Caco-2 (cell line): ENCODE data around the gene CLEC16A. TPM values are rescaled to one million over a fixed set of nuclear protein-coding genes. Genes with fewer than 3 reads are reported as not detected.

ENCODE experiments used
- BruUV-seq: library from RNA; stranded (reverse); fragments of 400-500 nt; replicated peaks from 2 replicates; lab custom pipeline; 2021; lab: Mats Ljungman, UMichigan
- CTCF ChIA-PET: fragments of 300-600 bp; sonication (Branson Sonifier 250); formaldehyde crosslinking; loops from one replicate; lab custom pipeline; 2022; ENCODE audit warnings: antibody characterized with exemption; lab: Charles Lee
- POLR2A ChIA-PET: fragments of 300-600 bp; sonication (Branson Sonifier 250); formaldehyde crosslinking; loops from one replicate; lab custom pipeline; 2022; ENCODE audit warnings: antibody characterized with exemption; lab: Charles Lee
- DNase-seq, 2 experiments: peaks; one replicate each; pipeline versions ENCODE4 v3.0.0 to v3.0.0-alpha.2; 2020 to 2022
- H3K27me3 ChIP-seq: replicated peaks from 2 replicates; pipeline ENCODE4 v1.6.0; 2011; ENCODE audit warnings: low read length; ENCODE audit not compliant: control insufficient read depth, insufficient read depth
- H3K36me3 ChIP-seq: 2 replicates; pipeline ENCODE4 v1.5.1; 2011; ENCODE audit warnings: low read length; ENCODE audit not compliant: control insufficient read depth, insufficient read depth
- H3K4me1 ChIP-seq: fragments of 250-450 bp; sonication (Bioruptor Pico); 2 replicates; pipeline ENCODE4 v1.5.1; 2020; ENCODE audit warnings: mild to moderate bottlenecking
- H3K4me3 ChIP-seq: 2 replicates; pipeline ENCODE4 v1.5.1; 2011; ENCODE audit warnings: low read depth, mild to moderate bottlenecking, control low read depth, low read length
- H3K9me3 ChIP-seq: fragments of 250-450 bp; sonication (Bioruptor Pico); 2 replicates; pipeline ENCODE4 v1.5.1; 2020; ENCODE audit warnings: mild to moderate bottlenecking, moderate library complexity
- H3K27ac Mint-ChIP-seq: one replicate; pipeline ENCODE4 v1.8.0; 2022; ENCODE audit warnings: mixed read lengths; ENCODE audit not compliant: unreplicated experiment
- H3K27me3 Mint-ChIP-seq: one replicate; pipeline ENCODE4 v1.8.0; 2022; ENCODE audit warnings: mixed read lengths; ENCODE audit not compliant: insufficient read depth, unreplicated experiment
- H3K36me3 Mint-ChIP-seq: one replicate; pipeline ENCODE4 v1.8.0; 2022; ENCODE audit warnings: mild to moderate bottlenecking, mixed read lengths; ENCODE audit not compliant: insufficient read depth, unreplicated experiment
- H3K4me1 Mint-ChIP-seq: one replicate; pipeline ENCODE4 v1.8.0; 2022; ENCODE audit warnings: low read depth, mixed read lengths; ENCODE audit not compliant: unreplicated experiment
- H3K4me3 Mint-ChIP-seq: one replicate; pipeline ENCODE4 v1.8.0; 2022; ENCODE audit warnings: mild to moderate bottlenecking, moderate library complexity, mixed read lengths; ENCODE audit not compliant: unreplicated experiment
- H3K9me3 Mint-ChIP-seq: one replicate; pipeline ENCODE4 v1.8.0; 2022; ENCODE audit warnings: mixed read lengths; ENCODE audit not compliant: unreplicated experiment
- CTCF ChIP-seq, 2 experiments: fragments of 200-600 bp in 1 of 2; IDR thresholded peaks; 1 replicate in 1 of 2; 2 replicates in 1 of 2; pipeline versions ENCODE4 v1.5.1 to v1.8.0; 2011 to 2022; ENCODE audit warnings: antibody characterized with exemption in 1 of 2, control low read depth in 1 of 2, inconsistent platforms in 1 of 2, low read depth in 1 of 2, low read length in 1 of 2, mild to moderate bottlenecking in 1 of 2, moderate library complexity in 1 of 2; ENCODE audit not compliant: insufficient read depth in 1 of 2, severe bottlenecking in 1 of 2, unreplicated experiment in 1 of 2
- intact Hi-C: fragments of 100-400 bp; cut with micrococcal nuclease; formaldehyde crosslinking; loops from one replicate; pipeline ENCODE4 v1.10.0; 2022; ENCODE audit not compliant: unreplicated experiment
- total RNA-seq: library from RNA; stranded (reverse); gene quantifications from 2 replicates; pipeline ENCODE4 v1.2.3, GENCODE V29; 2022

CLEC16A gene
- total RNA-seq, 1 experiment from 2014 or later = 27.0 TPM

- intact Hi-C loops = no loop called here
Measured at GRCh38 chr16:11162586-11163268, 218.4 kb downstream of the CLEC16A start.

GRCh38 chr16:11163761-11164261, 219.4 kb downstream of the CLEC16A start:
- H3K27me3 Mint-ChIP-seq = no peaks in the 10 kb centered on the region
- intact Hi-C loops = no loop called here
- H3K27me3 ChIP-seq = no peaks in the 10 kb centered on the region
- no peak overlapping the region for H3K4me3 Mint-ChIP-seq
- H3K9me3 ChIP-seq = no peaks in the 10 kb centered on the region
- BruUV-seq = no TSS peak
- no peaks in the 10 kb centered on the region for H3K9me3 Mint-ChIP-seq
- H3K4me1 Mint-ChIP-seq = no peaks in the 10 kb centered on the region
- POLR2A ChIA-PET = no interaction called here
- no peaks in the 10 kb centered on the region for H3K4me1 ChIP-seq
- no peaks in the 10 kb centered on the region for H3K36me3 ChIP-seq
- CTCF ChIA-PET = no interaction called here
- no peak overlapping the region for H3K4me3 ChIP-seq
- peaks cover 2% of the 10 kb centered on the region for H3K36me3 Mint-ChIP-seq
- DNase-seq = no peak
- TF ChIP-seq CTCF (IDR thresholded peaks at IDR 0.05; ENCODE audit: insufficient read depth in 1 of 2, low read depth in 1 of 2, low read length in 1 of 2, severe bottlenecking in 1 of 2, unreplicated experiment in 1 of 2) = no peak
- no peak overlapping the region for H3K27ac Mint-ChIP-seq

More at GRCh38 chr16:11162586-11163268, 218.4 kb downstream of the CLEC16A start:
- CTCF ChIA-PET = no interaction called here
- Mint-ChIP-seq H3K27ac (no peak overlapping the region), H3K27me3 (no peaks in the 10 kb centered on the region), H3K9me3 (no peaks in the 10 kb centered on the region), H3K4me3 (no peak overlapping the region), H3K36me3 (no peaks in the 10 kb centered on the region), H3K4me1 (no peaks in the 10 kb centered on the region)
- no peak for DNase-seq
- no TSS peak for BruUV-seq
- no peak for TF ChIP-seq CTCF (IDR thresholded peaks at IDR 0.05; ENCODE audit: insufficient read depth in 1 of 2, low read depth in 1 of 2, low read length in 1 of 2, severe bottlenecking in 1 of 2, unreplicated experiment in 1 of 2)
- Histone ChIP-seq H3K4me1 (no peaks in the 10 kb centered on the region), H3K9me3 (no peaks in the 10 kb centered on the region), H3K4me3 (no peak overlapping the region), H3K27me3 (no peaks in the 10 kb centered on the region), H3K36me3 (no peaks in the 10 kb centered on the region)
- POLR2A ChIA-PET = interaction anchor here (0.5 kb wide), 1 partner anchor 209 kb away, joined by 4 read pairs; no protein-coding TSS in a partner anchor

GRCh38 chr16:11164482-11165270, 220.3 kb downstream of the CLEC16A start:
- no peaks in the 10 kb centered on the region for H3K4me1 Mint-ChIP-seq
- Histone ChIP-seq H3K36me3 (no peaks in the 10 kb centered on the region), H3K9me3 (no peaks in the 10 kb centered on the region), H3K4me1 (no peaks in the 10 kb centered on the region), H3K27me3 (no peaks in the 10 kb centered on the region), H3K4me3 (no peak overlapping the region)
- no peak overlapping the region for H3K4me3 Mint-ChIP-seq
- TF ChIP-seq CTCF (IDR thresholded peaks at IDR 0.05; ENCODE audit: insufficient read depth in 1 of 2, low read depth in 1 of 2, low read length in 1 of 2, severe bottlenecking in 1 of 2, unreplicated experiment in 1 of 2) = no peak
- no peaks in the 10 kb centered on the region for H3K27me3 Mint-ChIP-seq
- no peak overlapping the region for H3K27ac Mint-ChIP-seq
- no peaks in the 10 kb centered on the region for H3K9me3 Mint-ChIP-seq
- intact Hi-C loops = no loop called here
- BruUV-seq = no TSS peak
- ChIA-PET POLR2A (no interaction called here), CTCF (no interaction called here)
- H3K36me3 Mint-ChIP-seq = peaks cover 6% of the 10 kb centered on the region
- no peak for DNase-seq
